ENCODE measurements around the gene ONECUT3.
"Not testable (repeated sequence)": the region's sequence is repeated elsewhere in the genome, so short reads cannot be mapped to it uniquely, and the experiment has no call there.

ONECUT3 gene

DNA sequence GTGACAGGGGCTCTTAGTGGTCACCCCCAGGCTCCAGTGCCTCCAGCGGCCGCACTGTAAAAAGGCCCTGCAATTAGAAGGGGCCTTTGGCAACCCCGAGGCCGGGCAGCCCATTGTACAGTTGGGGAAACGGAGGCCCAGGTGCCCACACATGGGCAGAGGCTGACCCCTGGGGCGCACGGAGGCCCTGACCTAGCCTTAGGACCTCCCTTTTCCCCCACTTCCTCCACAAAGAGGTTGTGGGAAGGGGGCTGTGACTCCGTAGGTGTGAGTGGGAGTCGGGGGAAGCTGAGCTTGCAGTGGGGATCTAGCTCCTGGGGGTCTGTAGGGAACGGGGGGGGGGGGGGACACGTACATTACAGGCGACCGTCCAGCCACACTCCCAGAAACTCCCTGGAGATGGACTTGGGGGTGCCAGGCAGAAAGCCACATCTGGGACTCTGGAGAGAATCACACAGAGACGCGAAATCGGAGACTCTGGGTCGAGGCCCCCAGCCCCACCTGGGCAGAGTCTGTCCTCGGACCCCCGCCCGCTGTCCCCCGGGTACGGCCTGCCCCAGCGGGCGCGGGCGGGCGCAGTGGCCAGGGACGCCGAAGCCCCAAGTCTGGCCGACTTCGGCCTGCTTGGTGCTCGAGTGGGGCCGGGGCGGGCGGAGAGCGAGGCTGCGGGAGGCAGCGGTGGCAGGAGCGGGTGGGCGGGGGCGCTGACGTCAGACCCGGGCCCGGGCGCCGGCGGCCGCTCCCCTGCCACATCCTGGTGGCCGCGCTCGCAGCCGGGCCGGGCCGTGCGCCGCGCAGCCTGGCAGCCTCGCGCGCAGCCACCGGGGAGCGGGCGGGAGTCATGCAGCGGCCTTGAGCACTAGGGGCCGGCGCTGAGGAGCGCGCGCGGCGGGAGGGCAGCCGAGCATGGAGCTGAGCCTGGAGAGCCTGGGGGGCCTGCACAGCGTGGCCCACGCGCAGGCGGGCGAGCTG, at the start of gene ONECUT3:
TSS of gene ONECUT3 (plus strand) at position 750 of the 972 bp plus-strand sequence. CDS start at position 907, 157 bp downstream.
- no peak for DNase-seq

DNA sequence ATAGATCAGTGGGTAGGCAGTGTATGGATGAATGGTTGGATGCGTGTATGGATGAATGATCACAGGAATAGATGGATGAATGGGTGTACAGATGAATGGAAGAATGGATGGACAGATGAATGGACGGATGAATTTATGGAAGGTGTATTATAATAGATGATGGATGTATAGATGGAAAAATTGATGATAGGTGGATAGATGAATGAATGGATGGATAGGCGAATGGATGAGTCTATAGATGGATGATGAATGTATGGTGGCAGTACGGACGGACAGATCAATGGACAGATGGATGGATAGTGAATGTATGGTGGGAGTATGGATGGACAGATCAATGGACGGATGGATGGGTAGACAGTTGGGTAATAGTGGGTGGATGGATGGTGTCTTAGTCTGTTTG, 49.0 kb upstream of the ONECUT3 start:
- no peak for DNase-seq

DNA sequence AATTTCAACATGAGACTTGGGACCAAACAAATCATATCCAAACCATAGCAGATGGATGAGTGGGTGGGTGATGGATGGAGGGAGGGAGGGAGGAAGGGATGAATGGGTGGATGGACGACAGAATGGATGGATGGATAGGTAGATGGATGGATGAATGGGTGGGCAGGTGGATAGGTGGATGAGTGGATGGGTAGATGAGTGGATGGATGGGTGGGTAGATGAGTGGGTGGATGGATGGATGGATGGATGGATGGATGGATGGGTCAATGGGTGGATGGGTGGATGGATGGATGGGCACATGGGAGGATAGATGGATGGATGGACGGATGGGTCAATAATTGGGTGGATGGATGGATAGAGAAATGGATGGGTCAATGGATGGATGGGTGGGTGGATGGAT, 47.9 kb upstream of the ONECUT3 start:
- DNase-seq: no peak

DNA sequence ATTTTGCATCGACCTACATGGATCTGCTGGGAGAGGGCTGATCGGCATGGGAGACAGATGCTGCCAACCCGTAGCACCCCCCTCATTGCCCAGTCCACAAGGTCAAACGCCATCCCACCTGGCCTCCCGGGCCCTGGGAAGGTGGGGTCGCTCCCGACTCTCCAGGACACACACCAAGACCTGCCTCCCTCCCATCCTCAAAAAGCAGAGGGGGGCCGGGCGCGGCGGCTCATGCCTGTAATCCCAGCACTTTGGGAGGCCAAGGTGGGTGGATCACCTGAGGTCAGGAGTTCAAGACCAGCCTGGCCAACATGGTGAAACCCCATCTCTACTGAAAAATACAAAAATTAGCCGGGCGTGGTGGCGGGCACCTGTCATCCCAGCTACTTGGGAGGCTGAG, 46.7 kb upstream of the ONECUT3 start:
- not testable (repeated sequence) for DNase-seq

DNA sequence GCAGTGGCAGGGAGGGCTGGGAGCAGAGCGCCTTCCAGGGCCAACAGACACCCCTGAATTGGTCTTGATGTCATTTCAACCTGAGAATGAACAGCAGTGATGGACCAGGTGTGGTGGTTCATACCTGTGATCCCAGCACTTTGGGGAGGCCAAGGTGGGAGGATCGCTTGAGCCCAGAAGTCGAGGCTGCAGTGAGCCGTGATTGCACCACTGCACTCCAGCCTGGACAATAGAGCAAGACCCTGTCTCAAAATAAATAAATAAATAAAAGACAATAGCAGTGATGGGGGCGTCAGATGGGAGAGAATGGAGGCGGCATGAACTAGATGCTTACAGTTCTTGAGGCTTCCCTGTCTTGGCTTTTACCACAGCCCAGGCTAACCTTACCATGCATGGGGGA, 46.1 kb upstream of the ONECUT3 start:
- no peak for DNase-seq

DNA sequence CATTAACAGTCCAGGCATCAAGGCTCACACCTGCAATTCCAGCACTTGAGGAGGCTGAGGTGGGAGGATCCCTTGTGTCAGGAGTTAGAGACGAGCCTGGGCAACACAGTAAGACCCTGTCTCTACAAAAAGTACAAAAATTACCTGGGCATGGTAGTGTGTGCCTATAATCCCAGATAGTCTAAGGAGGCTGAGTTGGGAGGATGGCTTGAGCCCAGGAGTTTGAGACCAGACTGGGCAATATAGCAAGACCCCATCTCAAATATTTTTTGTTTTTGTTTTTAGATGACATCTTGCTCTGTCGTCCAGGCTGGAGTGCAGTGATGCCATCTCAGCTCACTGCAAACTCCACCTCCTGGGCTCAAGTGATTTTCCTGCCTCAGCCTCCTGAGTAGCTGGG, 40.1 kb upstream of the ONECUT3 start:
- DNase-seq: no peak

DNA sequence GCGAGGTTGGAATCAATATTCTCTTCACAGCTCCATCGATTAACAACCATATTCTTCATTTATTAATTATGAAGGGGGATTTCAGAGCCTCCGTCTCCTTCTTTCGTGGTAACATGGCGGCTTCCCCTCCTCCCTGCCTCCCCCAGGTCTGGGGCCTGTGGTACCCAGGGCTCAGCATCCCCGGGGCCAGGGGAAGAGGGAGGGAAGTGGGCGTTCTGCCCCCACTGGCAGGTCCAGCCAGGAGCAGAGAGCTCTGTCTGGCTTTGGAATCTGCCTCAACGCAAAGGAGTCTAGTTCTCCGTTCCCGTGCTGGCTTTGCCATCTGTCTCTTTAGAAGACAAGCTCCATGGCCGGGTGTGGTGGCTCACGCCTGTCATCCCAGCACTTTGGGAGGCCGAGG, 37.8 kb upstream of the ONECUT3 start:
- DNase-seq: no peak

DNA sequence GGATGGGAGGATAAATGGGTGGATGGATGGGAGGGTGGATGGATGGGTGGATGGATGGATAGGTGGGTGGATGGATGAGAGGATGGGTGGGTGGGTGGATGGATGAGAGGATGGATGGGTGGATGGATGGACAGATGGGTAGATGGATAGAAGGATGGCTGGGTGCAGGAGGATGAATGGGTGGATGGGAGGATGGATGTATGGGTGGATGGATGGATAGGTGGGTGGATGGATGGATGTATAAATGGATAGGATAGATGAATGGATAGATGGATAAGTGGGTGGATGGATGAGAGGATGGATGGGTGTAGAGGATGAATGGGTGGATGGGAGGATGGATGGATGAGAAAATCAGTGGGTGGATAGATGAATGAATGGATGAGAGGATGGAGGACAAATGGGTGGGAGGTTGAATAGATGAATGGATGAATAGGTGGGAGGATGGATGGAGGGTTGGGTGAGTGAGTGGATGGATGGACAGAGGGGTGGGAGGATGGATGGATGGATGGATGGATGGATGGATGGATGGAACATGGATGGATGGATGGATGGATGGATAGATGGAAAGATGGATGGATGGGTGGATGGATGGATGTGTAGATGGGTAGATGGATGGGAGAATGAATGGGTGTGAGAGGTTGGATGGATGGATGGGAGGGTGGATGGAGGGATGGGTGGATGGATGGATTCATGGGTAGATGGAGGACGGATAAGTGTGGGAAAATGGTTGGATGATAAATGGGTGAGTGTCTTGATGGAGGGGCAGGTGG, 35.9 kb upstream of the ONECUT3 start:
- DNase-seq: no peak

DNA sequence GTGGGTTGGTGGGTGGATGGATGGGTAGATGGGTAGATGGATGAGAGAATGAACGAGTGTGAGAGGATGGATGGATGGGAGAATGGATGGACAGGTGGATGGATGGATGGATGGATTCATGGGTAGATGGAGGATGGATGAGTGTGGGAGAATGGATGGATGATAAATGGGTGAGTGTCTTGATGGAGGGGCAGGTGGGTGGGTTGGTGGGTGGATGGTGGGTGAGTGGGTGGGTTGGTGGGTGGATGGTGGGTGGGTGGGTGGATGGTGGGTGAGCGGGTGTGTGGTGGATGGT, 35.4 kb upstream of the ONECUT3 start:
- no peak for DNase-seq

DNA sequence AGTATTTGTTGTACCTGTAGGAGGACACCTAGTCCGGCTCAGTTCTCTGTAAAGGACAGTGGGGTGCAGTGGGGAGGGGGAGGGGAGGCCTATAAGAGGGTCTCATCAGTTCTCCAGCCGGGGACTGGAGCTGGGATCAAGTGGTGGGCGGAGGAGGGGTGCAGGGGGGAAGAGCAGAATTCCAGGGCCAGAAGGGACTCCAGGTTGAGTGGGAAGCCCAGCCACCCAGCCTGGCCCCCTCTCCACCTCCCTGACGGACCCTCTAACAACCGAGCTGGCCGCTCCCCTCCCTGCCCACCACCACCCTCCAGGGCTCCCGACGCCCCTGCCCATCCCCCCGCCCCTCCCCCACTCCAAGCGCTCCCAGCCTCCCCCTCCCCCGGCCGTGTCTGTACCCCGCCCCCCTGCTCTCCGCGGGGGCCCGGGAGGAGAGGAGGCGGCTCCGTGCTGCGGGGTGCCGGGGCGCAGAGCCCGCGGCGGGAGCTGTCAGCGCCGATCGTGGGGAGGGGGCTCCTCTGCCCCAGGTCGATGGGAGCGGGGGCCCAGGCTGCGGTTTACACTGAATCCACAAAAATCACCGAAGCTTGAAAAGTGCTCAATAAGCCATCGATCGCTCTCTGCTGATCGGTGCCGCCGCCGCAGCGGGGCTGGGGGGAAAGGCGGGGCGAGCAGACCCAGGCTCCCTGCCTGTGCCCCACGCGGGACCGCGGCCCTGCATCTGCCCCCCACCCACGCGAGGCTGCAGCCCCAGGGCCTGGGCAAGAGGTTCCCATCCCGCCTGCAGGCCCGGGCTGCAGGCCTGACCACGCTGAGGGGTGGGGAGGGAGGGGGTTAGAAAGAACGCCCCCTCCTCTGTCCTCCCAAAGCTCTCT, 34.6 kb upstream of the ONECUT3 start:
- no peak for DNase-seq

DNA sequence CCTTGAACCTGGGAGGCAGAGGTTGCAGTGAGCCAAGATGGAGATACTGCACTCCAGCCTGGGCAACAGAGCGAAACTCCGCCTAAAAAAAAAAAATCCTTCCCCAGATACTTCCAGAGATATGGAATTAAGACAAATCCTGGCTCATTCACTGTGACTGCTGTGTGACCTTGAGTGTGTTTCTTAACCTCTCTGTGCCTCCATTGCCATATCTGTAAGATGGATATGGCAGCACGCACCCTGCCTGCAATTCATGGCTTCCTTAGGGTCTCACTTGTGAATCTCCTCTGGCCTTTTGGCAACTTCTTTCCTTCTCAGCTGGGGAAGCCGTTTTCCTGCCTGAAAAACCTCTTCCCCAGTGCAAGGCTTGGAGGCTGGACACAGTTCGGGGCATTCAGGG, 33.8 kb upstream of the ONECUT3 start:
- DNase-seq: no peak

DNA sequence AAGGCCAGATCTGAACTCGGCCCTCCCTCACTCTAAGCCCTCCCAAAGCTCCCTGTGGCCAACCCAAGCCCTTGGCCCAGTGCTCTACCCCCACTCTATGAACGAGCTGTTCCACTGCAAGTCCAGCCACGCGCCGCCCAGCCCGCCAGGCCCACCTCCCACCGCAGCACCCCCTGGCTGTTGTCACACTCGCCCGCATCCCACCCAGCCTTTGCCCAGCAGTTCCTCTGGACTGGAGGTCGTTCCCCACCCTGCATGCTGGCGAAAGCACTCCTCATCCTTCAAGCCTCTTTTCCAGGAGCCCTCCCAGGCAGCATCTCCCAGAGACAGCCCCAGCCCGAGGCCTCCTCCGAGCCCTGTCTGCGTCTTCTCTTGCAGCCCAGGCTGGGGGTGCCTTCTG, 33.1 kb upstream of the ONECUT3 start:
- no peak for DNase-seq

DNA sequence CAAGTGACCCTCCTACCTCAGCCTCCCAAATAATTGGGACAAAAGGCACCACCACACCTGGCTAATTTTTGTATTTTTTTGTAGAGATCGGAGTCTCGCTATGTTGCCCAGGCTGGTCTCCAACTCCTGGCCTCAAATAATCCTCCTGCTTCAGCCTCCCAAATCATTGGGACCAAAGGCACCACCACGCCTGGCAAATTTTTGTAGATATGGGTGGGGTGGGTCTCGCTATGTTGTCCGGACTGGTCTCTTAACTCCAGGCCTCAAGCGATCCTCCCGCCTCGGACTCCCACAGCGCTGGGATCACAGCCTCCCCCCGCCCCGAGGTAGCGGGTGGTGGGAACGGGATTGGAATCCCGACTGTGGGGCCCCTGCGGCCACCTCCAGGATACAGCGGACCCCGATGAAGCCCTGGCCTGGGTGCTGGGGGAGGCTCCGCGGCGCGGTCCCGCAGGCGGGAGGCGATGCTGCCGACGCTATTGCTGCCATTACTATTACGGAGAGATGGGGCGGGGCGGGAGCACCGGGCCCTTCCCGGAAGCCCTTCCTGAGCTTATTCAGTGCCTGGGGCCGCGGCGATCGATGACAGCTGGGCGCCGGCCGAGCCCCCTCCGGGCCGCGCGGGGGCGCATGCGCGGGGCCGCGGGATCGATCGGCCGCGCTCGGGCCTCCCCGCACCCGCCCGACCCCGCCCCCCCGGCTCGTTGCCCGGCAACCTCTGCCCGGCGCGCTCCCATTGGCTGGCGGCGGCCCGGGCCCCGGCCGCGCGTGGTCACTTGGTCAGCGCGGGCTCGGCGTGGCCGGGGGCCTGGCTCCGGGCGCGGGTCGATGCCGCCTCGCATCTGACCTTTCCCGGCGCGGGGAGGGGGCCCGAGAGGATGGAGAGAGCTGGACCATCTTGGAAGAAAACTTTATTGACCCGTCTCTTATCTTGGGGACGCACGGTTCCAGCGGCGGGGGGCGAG, 27.9 kb upstream of the ONECUT3 start:
- peak; percentile 18 to 67 for DNase-seq

DNA sequence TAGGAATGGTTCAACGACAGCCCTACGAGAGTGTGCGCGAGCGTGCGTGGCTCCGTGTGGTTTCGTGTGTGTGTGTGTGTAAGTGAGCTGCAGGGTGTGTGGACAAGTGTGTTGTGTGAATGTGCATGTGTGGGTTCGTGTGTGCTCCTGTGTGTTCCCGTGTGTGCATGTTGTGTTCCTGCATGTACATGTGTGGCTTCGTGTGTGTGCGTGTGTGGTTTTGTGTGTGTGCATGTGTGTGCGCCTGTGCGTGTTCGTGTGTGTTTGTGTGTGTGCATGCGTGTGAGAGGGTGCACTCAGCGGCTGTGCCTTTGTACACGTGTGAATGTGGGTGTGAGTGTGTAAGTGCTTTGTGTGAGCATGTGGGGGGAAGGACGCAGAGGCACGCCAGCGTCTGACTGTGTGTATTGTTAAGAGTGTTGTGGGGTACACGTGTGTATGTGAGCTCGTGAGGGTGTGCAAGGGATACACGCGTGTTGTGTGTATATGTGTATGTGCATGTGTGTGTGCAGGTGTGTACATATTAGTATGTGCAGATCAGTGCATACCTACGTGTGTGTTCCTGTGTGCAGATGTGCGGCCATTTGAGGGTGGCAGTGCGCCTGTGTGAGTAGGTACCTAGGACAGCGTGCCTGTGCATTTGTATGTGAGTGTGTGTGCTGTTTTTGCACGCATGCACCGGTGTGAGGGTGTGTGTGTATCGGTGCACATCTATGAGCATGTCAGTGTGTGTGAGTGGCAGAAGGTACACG, 24.3 kb upstream of the ONECUT3 start:
- DNase-seq: no peak

DNA sequence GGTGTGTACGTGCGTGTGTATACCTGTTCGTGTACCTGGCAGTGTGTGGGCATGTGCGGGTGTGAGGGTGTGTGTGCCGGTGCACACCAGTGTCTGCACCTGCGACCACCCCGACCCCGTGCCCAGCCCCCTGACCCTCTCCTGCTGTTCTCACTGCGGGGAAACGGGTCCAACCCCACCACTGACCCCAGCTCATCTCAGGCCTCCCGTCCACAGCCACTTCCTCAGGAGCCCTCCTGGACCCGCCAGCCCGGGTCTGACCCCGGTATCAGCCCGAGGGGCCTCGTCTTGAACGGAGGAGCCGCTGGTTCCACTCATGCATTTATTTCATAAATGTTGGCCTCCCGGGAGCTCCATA, 23.8 kb upstream of the ONECUT3 start:
- DNase-seq: no peak

DNA sequence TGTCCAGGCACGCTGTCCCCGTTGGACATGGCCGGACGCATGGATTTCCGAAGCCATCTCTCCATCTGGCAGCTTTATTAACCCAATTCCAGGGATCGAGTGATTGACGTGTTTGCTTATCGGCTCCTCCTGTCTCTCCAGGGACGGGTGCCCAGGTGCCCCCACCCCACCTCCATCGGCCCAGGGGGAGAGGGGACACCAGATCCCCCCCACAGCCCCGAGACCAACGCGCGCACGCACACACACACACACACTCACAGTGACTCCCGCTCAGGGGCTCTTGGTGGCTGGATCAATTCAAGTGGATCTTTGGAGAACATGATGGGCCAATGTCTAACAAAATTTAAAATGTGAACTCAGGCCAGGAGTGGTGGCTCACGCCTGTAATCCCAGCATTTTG, 23.1 kb upstream of the ONECUT3 start:
- DNase-seq: no peak

DNA sequence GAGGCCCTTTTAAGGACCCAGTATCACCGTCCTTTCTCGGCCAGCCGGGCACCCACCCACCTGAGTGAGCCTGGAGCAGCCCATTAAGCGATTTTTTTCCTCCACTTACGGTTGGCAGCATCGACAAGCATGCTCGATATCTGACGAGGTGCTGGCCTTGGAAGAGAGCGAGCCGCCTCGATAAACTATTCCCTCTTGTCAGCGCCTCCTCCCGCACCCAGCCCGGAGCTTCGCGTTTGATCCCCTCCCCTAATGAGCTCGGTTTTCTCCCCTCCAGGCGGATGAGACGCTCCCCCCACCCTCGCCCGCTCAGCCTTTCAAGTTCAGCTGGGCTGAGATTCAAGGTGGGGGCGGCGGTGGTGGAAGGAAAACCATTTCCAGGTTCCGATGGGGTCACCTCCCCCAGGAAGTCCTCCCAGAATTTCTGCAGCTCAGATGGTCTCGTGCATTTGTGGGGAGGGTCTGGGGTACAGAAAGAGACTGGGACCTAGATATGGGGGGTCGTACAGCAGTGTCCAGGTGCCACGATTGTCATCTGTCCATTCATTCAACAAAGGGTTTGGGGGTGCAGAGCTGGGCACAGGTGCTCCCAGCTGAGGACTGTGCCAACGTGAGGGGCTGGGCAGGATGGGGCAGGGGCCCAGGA, 18.9 kb upstream of the ONECUT3 start:
- DNase-seq: no peak

DNA sequence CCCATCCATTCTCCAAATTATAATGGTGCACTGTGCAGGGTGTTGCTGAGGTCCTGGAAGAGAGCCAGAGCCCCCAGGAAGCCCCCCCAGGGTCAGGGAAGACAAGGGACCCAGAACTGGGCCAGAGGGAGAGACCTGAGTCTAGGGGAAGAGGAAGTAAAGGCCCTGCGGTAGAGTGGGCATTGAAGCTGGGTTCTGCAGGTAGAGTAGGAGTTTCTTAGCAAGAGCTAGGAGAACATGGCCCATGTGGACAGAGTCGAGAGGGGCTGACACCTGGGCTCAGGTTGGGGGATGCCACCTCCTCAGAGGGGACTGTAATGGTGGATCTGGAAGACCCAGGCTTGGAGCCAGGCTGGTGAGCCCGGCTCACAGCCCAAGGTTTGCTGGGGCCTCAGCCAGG, 17.0 kb upstream of the ONECUT3 start:
- DNase-seq: no peak

DNA sequence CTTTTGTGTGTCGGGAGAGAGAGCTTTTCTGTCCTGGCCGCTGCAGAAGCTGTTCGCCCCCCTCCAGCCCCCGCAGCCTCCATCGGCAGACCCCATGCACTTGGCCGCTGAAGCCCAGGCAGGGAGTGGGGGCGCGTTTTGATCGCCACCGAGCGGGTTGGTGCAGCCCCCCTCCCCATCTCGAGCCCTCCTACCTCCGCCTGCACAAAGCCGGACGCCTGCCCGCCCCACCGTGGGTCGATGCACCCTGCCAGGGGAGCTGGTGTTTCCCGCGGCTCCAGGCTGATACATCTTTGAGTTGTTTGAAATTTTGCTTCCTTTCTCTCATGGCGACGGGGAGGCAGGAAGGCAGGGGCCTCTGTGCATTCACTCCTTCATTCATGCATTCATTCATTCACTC, 16.4 kb upstream of the ONECUT3 start:
- no peak for DNase-seq

DNA sequence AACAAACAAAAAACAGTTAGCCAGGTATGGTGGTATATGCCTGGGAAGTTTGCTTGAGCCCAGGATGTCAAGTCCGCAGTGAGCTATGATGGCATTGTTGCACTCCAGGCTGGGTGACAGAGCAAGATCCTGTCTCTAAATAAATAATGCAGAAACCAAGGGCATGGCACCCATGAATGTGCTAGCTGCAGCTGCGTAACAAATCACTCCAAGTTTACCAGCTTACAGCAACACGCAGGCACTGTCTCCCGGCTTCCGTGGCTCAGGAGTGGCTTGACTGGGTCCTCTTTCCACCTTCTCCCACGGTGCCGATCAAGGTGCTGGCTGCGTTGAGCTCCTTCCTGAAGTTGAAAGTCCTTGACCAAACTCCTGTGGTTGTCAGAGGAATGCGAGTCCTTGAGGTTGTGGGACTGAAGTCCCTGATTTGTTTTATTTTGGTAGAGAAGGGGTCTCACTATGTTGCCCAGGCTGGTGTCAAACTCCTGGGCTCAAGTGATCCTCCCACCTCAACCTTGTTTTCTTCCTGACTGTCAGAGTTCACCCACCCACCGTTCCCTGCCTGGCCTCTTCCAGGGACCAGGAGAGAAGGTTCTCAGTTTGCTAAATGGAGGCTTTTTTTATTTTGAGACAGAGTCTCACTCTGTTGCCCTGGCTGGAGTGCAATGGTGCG, 13.2 kb upstream of the ONECUT3 start:
- DNase-seq: no peak
